Endodermal cell (in vitro differentiated cells): ENCODE measurements around the gene PSMB3. TPM values are rescaled to one million over a fixed set of nuclear protein-coding genes. Genes with fewer than 3 reads are reported as not detected.

ENCODE experiments used
- DNase-seq: peaks from one replicate; pipeline ENCODE4 v3.0.0-alpha.2; 2017
- H3K27ac ChIP-seq: 2 replicates; pipeline ENCODE4 v1.5.1; 2013; ENCODE audit warnings: mild to moderate bottlenecking, low read depth, low read length, moderate library complexity
- H3K27me3 ChIP-seq: 2 replicates; pipeline ENCODE4 v1.6.1; 2013; ENCODE audit warnings: mild to moderate bottlenecking, low read length, moderate library complexity; ENCODE audit not compliant: insufficient read depth, control insufficient read depth, poor library complexity, severe bottlenecking
- H3K36me3 ChIP-seq: 2 replicates; pipeline ENCODE4 v1.7.0; 2013; ENCODE audit warnings: mild to moderate bottlenecking, low read length, moderate library complexity; ENCODE audit not compliant: control insufficient read depth, insufficient read depth
- H3K4me1 ChIP-seq: one replicate; pipeline ENCODE4 v1.7.0; 2013; ENCODE audit warnings: low read length; ENCODE audit not compliant: control insufficient read depth, insufficient read depth
- H3K4me3 ChIP-seq: 2 replicates; pipeline ENCODE4 v1.5.1; 2013; ENCODE audit warnings: mild to moderate bottlenecking, low read length, moderate library complexity
- H3K9ac ChIP-seq: 2 replicates; pipeline ENCODE4 v1.6.1; 2013; ENCODE audit warnings: mild to moderate bottlenecking, low read length, moderate library complexity; ENCODE audit not compliant: poor library complexity, severe bottlenecking; ENCODE audit errors: extremely low read depth
- H3K9me3 ChIP-seq: 2 replicates; pipeline ENCODE4 v1.6.1; 2013; ENCODE audit warnings: mild to moderate bottlenecking, low read length, moderate library complexity; ENCODE audit not compliant: control insufficient read depth
- H3K27ac Mint-ChIP-seq: 2 replicates; pipeline ENCODE4 v1.8.0; 2020; ENCODE audit warnings: mixed read lengths
- H3K27me3 Mint-ChIP-seq: 2 replicates; pipeline ENCODE4 v1.8.0; 2021; ENCODE audit warnings: mild to moderate bottlenecking, mixed read lengths; ENCODE audit not compliant: insufficient read depth
- H3K36me3 Mint-ChIP-seq: 2 replicates; pipeline ENCODE4 v1.8.0; 2020; ENCODE audit warnings: low read depth, mixed read lengths
- H3K4me1 Mint-ChIP-seq: 2 replicates; pipeline ENCODE4 v1.8.0; 2020; ENCODE audit warnings: mixed read lengths
- H3K4me3 Mint-ChIP-seq: 2 replicates; pipeline ENCODE4 v1.8.0; 2020; ENCODE audit warnings: mild to moderate bottlenecking, moderate library complexity, mixed read lengths
- H3K9me3 Mint-ChIP-seq: 2 replicates; pipeline ENCODE4 v1.8.0; 2020; ENCODE audit warnings: mild to moderate bottlenecking, mixed read lengths
- CTCF ChIP-seq: fragments of 200-600 bp; sonication (generic); conservative IDR thresholded peaks from 2 replicates; pipeline ENCODE4 v1.5.0; 2021; ENCODE audit warnings: antibody characterized with exemption, mild to moderate bottlenecking
- WGBS, 2 experiments: methylation state at CpG; one replicate each; pipeline versions ENCODE4 v1.1.5 to v1.1.7; 2013; ENCODE audit warnings: missing lambda C conversion rate in 2 of 2, mixed read lengths in 1 of 2; ENCODE audit not compliant: insufficient coverage in 1 of 2, insufficient read length in 1 of 2; 5-methylcytosine and 5-hydroxymethylcytosine counted together
- total RNA-seq, 2 donors: library from RNA; stranded (reverse); fragmentation: NEBNext Ultra II Directional in 1 of 2; extraction: Animal tissue kit (Norgen Biotek cat#: 25700) in 1 of 2; gene quantifications; 2 replicates in 1 of 2; 3 replicates in 1 of 2; pipeline ENCODE4 v1.2.1, GENCODE V29; 2021

The PSMB3 gene
- total RNA-seq, 2 donors from 2014 or later = 192 to 244 TPM

GRCh38 chr17:38746004-38746848 lies 6.3 kb upstream of the PSMB3 start:
- 64 to 100% methylated on average over 1 to 7 of the region's 8 CpGs for WGBS, 2 experiments
- peak overlapping the region; percentile 95 for H3K4me3 ChIP-seq
- Mint-ChIP-seq H3K36me3 (peaks cover 21% of the 10 kb centered on the region), H3K4me3 (peak overlapping the region; percentile 92), H3K27ac (peak overlapping the region; percentile 62), H3K4me1 (peaks cover 49% of the 10 kb centered on the region), H3K27me3 (no peaks in the 10 kb centered on the region), H3K9me3 (no peaks in the 10 kb centered on the region)
- H3K9ac ChIP-seq = peak overlapping the region; percentile 73
- H3K9me3 ChIP-seq = no peaks in the 10 kb centered on the region
- TF ChIP-seq CTCF = no peak
- peaks cover 21% of the 10 kb centered on the region for H3K36me3 ChIP-seq
- H3K27ac ChIP-seq = no peak overlapping the region
- peak; percentile 68 for DNase-seq
- H3K4me1 ChIP-seq = peaks cover 5% of the 10 kb centered on the region
- no peaks in the 10 kb centered on the region for H3K27me3 ChIP-seq

- peaks cover 21% of the 10 kb centered on the region for H3K36me3 Mint-ChIP-seq
- no peak overlapping the region for H3K27ac ChIP-seq
- H3K4me3 ChIP-seq = peak overlapping the region; percentile 95
- TF ChIP-seq CTCF = no peak
- peak overlapping the region; percentile 73 for H3K9ac ChIP-seq
- peaks cover 15% of the 10 kb centered on the region for H3K36me3 ChIP-seq
- DNase-seq = peak; percentile 72
- no peaks in the 10 kb centered on the region for H3K27me3 ChIP-seq
- peaks cover 47% of the 10 kb centered on the region for H3K4me1 Mint-ChIP-seq
- WGBS, 2 experiments = 3 to 7% methylated on average over 2 to 17 of the region's 21 CpGs
- peak overlapping the region; percentile 62 for H3K27ac Mint-ChIP-seq
- H3K9me3 Mint-ChIP-seq = no peaks in the 10 kb centered on the region
- H3K4me1 ChIP-seq = peaks cover 5% of the 10 kb centered on the region
- H3K27me3 Mint-ChIP-seq = no peaks in the 10 kb centered on the region
- peak overlapping the region; percentile 92 for H3K4me3 Mint-ChIP-seq
- H3K9me3 ChIP-seq = no peaks in the 10 kb centered on the region
Measured at GRCh38 chr17:38746849-38747462, 5.6 kb upstream of the PSMB3 start.

- Histone ChIP-seq H3K27ac (peak overlapping the region; percentile 81), H3K36me3 (peaks cover 9% of the 10 kb centered on the region), H3K9ac (peak overlapping the region; percentile 73), H3K9me3 (no peaks in the 10 kb centered on the region), H3K4me3 (peak overlapping the region; percentile 95), H3K27me3 (no peaks in the 10 kb centered on the region), H3K4me1 (peaks cover 5% of the 10 kb centered on the region)
- WGBS, 2 experiments = 0% methylated on average over 58 of the region's 64 CpGs; no CpG with 5 or more reads in 1 of the 2 experiments
- peak; percentile 38 for TF ChIP-seq CTCF
- peaks cover 19% of the 10 kb centered on the region for H3K36me3 Mint-ChIP-seq
- H3K27ac Mint-ChIP-seq = peak overlapping the region; percentile 87
- no peaks in the 10 kb centered on the region for H3K9me3 Mint-ChIP-seq
- H3K4me1 Mint-ChIP-seq = peaks cover 41% of the 10 kb centered on the region
- DNase-seq = peak; percentile 85
- peak overlapping the region; percentile 92 for H3K4me3 Mint-ChIP-seq
- H3K27me3 Mint-ChIP-seq = no peaks in the 10 kb centered on the region
Measured at GRCh38 chr17:38747463-38748148, 4.9 kb upstream of the PSMB3 start.
